ENCODE results near the gene BMAL1.

Gene BMAL1

DNA sequence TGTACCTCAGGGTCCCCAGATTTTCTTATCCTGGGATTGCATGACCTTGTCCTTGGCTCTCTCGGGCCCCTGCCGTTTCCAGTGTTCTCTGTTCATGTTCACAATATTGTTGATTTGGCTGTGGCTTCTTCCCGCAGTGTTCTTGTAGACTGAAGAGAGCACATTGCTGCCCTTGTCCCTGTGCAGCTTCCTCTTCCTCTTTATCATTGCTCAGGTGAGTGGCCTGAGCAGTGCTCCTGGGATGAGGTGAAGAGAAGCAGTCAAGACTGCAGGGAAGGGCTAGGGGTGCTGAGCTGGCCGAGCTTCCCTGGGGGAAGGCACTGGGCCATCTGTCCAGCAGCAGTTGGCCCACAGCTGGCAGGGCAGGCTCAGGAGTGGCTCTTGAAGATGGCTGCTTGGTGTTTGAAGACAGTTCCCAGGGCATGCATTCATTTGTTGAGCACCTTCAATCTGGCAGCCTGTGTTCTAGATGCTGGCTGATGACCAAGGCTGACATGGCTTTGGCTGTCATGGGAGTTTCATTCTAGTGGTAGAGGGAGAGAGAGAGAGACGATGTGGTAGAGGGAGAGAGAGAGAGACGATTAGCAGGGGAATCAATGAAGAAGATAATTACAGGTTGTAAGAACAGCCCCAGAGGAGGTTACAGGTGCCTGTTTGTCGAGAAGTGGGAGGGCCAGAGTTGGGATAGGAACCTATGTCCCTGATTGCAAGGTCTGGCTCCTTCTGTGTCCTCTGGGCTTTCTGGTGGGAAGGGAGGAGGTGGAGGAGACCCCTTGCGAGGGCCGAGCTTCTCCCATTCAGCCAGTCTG lies 17.4 kb downstream of the BMAL1 start:
- H3K4me3 Mint-ChIP-seq, result no peak overlapping the region
- no peaks in the 10 kb centered on the region for H3K27me3 Mint-ChIP-seq
- peak overlapping the region in 1 of 2 donors; percentile 59 for H3K27ac Mint-ChIP-seq
- H3K4me1 Mint-ChIP-seq, result peaks cover 83% of the 10 kb centered on the region
- H3K9me3 Mint-ChIP-seq, result no peaks in the 10 kb centered on the region
- ATAC-seq (no peak), DNase-seq (no peak)

DNA sequence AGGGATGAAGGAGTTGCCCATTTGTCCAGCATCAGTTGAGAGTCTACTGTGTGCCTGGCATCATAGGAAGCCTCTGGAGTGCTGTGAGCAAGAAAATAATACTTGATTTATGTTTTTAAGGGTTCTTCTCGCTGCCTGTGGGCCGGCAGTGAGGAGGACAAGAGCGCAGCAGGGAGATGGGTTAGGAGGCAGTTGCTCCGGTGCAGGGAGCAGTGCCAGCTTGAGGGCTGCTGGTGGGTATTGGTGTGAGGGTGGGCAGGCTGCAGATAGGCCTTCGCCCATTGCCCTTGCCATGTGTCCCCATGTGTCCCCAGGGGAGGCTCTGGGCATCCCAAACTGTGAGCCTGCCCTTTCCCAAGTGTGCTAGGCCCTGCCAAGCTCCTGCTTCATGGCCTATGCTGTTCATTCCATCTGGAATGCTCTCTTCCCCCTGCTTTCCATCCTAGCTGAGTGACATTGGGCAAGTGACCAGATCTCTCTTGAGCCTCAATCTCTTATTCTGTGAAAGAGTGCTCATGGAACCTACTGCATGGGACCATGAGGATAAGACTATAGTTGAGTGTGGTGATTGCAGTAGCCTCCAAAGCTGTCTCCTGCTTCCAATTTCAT lies 19.8 kb downstream of the BMAL1 start:
- ATAC-seq, result no peak
- Mint-ChIP-seq H3K4me1 (peaks cover 69% of the 10 kb centered on the region), H3K9me3 (no peaks in the 10 kb centered on the region), H3K4me3 (peak overlapping the region in 1 of 2 donors; percentile 9), H3K27me3 (no peaks in the 10 kb centered on the region), H3K27ac (peak overlapping the region; percentile 55 to 87)
- no peak for DNase-seq

DNA sequence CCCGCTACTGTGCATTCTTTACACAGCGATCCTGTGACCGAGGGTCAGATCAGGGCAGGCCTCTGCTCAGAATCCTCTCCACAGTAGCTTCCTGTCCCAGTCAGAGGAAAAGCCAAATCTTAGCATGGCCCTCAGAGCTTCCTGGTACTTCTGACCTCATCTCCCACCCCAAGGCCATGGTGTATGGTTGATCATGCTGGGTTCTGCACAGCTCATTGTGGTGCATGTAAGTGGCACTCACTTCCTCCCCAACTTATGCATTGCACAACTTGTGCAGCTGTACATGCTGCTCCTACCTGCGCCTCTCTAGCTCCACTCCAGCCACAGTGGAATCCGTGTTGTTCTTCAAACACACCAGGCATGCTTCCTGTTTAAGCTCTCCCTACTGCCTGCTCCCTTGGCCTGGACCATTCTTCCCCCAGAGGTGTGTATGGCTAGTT lies 20.3 kb downstream of the BMAL1 start:
- ATAC-seq (peak; percentile 96), DNase-seq (peak in 1 of 2 donors; percentile 54)
- Mint-ChIP-seq H3K27me3 (no peaks in the 10 kb centered on the region), H3K4me1 (peaks cover 64% of the 10 kb centered on the region), H3K9me3 (no peaks in the 10 kb centered on the region), H3K27ac (peak overlapping the region in 1 of 2 donors; percentile 87), H3K4me3 (peak overlapping the region in 1 of 2 donors; percentile 9)

DNA sequence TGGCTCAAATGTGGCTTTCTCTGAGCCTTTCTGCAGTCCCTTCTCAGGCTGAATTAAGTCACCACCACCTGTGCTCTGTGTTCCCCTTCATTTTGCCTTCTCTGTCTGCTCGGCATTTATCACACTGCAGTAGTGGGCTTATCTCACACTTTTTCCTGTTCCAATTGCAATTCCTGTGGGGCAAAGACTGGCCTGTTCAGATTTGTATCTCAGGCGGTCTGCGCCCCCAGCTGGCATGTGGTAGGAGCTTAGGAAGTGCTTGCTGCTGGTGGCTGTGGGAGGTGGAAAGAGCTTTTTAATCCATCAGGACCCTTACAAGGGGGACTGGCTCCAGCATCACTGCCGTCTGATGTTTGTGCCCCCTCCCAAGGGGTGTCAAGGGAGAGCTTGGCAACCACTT lies 21.2 kb downstream of the BMAL1 start:
- Mint-ChIP-seq H3K27ac (peak overlapping the region in 1 of 2 donors; percentile 64), H3K4me3 (no peak overlapping the region), H3K4me1 (peaks cover 57% of the 10 kb centered on the region), H3K27me3 (no peaks in the 10 kb centered on the region), H3K9me3 (peaks cover 3 to 4% of the 10 kb centered on the region in 2 donors)
- ATAC-seq (no peak), DNase-seq (no peak)

DNA sequence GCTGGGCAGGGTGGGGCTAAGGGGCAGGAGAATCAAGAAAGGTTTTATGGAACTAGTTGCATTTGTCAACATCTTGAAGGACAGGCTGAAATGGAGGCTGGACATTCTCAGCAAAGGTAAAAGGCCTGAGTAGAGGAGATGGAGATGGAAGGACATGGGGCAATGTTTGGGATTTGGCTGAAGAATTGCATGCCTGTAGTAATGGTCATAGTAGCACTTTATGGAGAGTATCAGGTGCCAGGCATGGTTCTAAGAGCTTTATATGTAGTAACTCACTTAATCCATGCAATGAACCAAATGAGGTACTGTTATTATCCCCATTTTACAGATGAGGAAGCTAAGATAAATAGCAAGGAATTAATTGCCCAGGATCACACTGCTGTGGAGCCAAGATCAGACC lies 23.9 kb downstream of the BMAL1 start:
- DNase-seq (no peak), ATAC-seq (no peak)
- Mint-ChIP-seq H3K4me3 (no peak overlapping the region), H3K4me1 (peaks cover 30% of the 10 kb centered on the region), H3K27ac (no peak overlapping the region), H3K9me3 (peaks cover 6 to 8% of the 10 kb centered on the region in 2 donors), H3K27me3 (no peaks in the 10 kb centered on the region)

DNA sequence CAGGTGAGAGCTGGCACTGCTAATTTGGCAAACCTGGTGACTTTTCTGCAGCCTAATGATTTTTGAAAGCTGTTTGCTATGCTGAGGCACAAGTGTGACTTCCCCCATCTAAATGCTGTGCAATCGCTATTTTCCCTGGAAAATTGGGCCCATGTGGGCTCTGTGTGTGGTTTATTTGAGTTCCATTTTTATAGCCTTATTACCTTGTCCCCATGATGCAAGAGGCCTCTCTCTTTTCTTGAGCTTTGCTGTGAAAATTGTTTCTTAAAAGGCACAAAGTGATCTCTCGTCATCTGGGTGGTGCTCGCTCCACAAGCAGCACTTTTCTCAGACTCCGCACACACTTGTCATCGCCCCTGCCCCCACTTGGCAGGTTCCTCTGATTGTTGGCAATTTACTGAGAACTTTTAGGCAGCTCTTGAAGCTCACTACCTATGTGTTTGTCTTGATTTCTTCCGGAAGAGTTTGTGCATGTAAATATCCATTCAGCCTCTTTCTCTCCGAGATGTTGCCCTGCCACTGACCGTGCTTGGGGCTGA lies 24.9 kb downstream of the BMAL1 start:
- no peak for ATAC-seq

DNA sequence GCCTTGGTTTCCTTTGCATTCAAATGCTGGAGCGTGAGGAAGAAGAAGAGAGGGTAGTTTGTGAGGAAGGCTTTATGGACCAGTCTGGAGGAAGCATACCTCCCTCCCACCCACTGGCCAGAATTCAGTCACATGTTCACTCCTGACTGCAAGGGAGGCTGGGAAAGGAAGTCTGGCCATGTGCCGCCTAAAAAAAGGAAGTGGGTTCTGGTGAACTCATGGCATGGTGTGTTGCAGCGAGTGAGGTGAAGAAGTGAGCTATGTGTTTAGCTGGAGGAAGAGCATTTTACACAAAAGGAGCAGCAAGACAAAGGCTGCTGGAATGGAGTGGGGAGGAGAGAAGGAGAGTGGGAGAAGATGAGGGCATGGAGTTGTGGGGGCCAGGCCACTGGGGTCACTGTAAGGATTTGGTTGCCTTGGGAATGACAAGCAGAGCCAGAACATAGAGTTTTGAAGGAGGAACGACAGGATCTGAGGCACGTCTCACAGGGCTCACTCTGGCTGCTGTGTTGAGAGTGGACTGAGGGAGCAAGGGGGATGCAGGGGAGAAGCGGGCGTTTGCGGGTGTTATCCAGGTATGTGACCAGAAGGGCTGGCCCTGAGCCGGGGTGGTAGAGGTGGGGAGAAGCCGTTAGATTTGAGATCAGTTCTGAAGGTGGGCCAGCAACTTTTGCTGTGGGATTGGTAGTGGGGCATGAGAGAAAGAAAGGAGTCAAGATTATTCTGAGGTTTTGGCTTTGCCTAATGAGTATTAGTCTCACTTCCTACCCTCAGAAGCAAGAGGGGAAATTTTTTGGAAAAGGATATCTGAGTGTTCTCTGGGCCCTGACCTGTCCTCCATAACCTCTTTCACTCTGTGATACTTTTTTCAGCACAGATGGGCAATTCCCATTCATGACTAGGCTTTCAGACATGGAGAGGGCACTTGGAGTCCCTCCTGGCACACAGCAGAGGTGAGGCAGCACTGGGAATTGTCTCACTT lies 26.4 kb downstream of the BMAL1 start:
- Mint-ChIP-seq H3K4me1 (peaks cover 6% of the 10 kb centered on the region), H3K9me3 (peaks cover 6 to 8% of the 10 kb centered on the region in 2 donors), H3K27ac (peak overlapping the region in 1 of 2 donors; percentile 60), H3K27me3 (no peaks in the 10 kb centered on the region), H3K4me3 (peak overlapping the region; percentile 37 to 52)
- ATAC-seq (peak; percentile 46), DNase-seq (no peak)

More for the DNA sequence above, 24.9 kb downstream of the BMAL1 start:
- no peak overlapping the region for H3K27ac Mint-ChIP-seq
- no peak for DNase-seq
- peaks cover 21% of the 10 kb centered on the region for H3K4me1 Mint-ChIP-seq
- H3K27me3 Mint-ChIP-seq, result no peaks in the 10 kb centered on the region
- H3K4me3 Mint-ChIP-seq, result no peak overlapping the region
- H3K9me3 Mint-ChIP-seq, result peaks cover 6 to 8% of the 10 kb centered on the region in 2 donors

DNA sequence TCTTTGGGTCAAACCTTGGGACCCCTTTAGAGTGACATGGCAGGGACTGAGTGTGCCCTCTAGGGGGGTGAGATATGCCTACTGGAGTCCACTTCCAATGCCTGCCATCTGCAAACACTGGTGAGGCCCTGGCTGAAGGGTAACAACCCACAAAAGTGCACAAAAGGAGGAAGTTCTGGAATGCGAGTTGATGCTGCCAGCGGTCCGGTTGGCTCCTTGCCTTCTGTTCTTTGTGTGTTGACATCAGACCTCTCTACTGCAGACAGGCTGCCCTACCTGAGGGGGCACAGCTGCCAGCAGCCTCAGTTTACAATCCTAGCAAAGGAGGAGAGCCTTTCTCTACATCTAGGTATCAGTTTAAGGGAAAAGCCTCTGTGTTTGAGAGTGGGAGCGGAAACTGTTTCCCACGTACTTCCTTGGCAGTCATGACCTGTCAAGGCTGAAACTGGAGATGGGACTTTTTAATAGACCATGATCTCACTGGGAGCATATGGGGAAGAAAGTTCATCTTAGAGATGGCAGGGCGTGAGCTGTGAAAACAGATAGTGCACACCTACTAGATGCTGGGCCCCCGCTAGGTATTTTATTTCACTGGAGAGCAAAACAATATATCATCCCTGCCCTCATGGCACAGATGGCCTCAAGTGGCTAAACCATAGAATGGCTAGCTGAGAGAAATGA lies 27.2 kb downstream of the BMAL1 start:
- Mint-ChIP-seq H3K4me1 (peaks cover under 1% of the 10 kb centered on the region), H3K27me3 (no peaks in the 10 kb centered on the region), H3K9me3 (peaks cover 6 to 8% of the 10 kb centered on the region in 2 donors), H3K4me3 (no peak overlapping the region), H3K27ac (peak overlapping the region in 1 of 2 donors; percentile 61)
- DNase-seq (no peak), ATAC-seq (no peak)

DNA sequence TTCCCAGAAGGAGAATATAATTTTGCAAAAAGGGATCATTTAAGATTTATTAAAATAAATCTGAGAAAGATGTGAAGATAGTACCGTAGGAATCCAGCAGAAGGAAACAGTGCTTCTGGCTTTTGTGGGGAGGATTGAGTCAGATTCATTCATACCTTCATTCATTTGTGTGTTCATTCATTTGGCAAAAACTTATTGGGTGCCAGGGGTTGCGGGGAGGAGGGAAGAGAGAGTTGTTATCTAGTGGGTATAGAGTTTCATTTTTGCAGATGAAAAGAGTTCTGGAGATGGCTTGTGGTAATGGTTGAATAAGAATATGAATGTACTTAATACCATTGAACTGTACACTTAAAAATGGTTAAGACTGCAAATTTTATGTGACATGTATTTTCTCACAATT lies 31.1 kb downstream of the BMAL1 start:
- DNase-seq (no peak), ATAC-seq (peak; percentile 77)
- Mint-ChIP-seq H3K4me3 (no peak overlapping the region), H3K9me3 (peaks cover 3 to 4% of the 10 kb centered on the region in 2 donors), H3K27ac (no peak overlapping the region), H3K27me3 (no peaks in the 10 kb centered on the region), H3K4me1 (peaks cover 27% of the 10 kb centered on the region)

DNA sequence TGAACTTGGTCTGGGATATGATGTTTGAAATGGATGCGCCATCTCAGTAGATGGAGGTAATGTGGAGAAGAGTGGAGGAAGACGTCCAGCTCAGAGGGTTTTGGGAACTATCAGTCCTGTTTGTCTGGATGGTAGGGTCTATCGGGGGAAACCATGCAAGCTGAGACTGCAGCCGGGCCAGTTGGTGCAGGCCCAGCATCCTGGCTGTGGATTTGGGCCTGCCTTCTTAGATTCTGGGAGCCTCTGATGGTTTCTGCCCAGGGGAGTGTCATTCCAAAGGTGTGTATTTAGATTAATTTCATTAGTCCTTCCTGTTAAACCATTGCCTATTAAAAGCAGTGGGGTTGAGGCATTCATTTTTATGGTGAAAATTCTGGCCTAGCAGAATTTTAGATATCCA lies 31.6 kb downstream of the BMAL1 start:
- no peaks in the 10 kb centered on the region for H3K9me3 Mint-ChIP-seq
- H3K27ac Mint-ChIP-seq, result no peak overlapping the region
- H3K27me3 Mint-ChIP-seq, result no peaks in the 10 kb centered on the region
- H3K4me1 Mint-ChIP-seq, result peaks cover 32% of the 10 kb centered on the region
- DNase-seq (no peak), ATAC-seq (no peak)
- H3K4me3 Mint-ChIP-seq, result no peak overlapping the region

DNA sequence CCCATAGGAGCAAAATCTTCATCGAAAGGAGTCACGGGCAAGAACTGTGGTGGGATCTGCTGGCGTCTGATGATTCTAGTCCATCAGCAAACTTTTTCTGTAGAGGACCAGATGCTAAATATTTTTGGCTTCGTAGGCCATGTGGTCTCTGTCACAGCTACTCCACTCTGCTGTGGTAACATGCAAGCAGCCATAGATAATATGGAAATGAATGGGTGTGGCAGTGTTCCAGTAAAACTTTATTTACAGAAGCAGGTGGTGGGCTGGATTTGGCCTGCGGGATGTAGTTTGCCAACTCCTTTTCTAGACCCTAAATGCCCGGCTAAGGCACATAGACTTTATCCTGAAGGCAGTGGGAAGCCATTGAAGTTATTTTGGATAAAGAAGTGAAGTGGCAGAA lies 32.9 kb downstream of the BMAL1 start:
- H3K9me3 Mint-ChIP-seq, result no peaks in the 10 kb centered on the region
- DNase-seq, result no peak
- no peaks in the 10 kb centered on the region for H3K27me3 Mint-ChIP-seq
- no peak for ATAC-seq
- peaks cover 45% of the 10 kb centered on the region for H3K4me1 Mint-ChIP-seq
- H3K27ac Mint-ChIP-seq, result no peak overlapping the region
- H3K4me3 Mint-ChIP-seq, result no peak overlapping the region

DNA sequence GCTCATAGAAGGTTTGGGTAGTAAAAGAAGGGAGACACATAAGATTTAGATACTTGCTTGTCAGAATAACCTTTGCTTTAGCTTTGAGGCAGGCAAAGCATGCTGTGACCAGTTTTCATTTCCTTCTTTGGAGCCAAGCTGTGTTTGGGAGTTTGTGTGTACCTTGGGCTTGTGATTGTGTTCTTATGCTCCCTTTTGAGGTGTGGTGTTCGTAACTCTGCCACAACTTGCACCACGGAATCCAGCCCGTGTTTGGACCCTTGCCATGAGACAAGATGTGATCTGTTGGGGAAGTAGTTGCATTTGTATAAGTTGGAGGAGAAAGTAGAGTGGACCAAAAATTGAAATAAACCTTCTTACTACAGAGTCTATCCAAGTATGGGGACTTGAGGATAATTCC lies 34.0 kb downstream of the BMAL1 start:
- H3K4me3 Mint-ChIP-seq, result no peak overlapping the region
- peaks cover 56% of the 10 kb centered on the region for H3K4me1 Mint-ChIP-seq
- ATAC-seq (no peak), DNase-seq (no peak)
- H3K27me3 Mint-ChIP-seq, result no peaks in the 10 kb centered on the region
- no peaks in the 10 kb centered on the region for H3K9me3 Mint-ChIP-seq
- no peak overlapping the region for H3K27ac Mint-ChIP-seq

DNA sequence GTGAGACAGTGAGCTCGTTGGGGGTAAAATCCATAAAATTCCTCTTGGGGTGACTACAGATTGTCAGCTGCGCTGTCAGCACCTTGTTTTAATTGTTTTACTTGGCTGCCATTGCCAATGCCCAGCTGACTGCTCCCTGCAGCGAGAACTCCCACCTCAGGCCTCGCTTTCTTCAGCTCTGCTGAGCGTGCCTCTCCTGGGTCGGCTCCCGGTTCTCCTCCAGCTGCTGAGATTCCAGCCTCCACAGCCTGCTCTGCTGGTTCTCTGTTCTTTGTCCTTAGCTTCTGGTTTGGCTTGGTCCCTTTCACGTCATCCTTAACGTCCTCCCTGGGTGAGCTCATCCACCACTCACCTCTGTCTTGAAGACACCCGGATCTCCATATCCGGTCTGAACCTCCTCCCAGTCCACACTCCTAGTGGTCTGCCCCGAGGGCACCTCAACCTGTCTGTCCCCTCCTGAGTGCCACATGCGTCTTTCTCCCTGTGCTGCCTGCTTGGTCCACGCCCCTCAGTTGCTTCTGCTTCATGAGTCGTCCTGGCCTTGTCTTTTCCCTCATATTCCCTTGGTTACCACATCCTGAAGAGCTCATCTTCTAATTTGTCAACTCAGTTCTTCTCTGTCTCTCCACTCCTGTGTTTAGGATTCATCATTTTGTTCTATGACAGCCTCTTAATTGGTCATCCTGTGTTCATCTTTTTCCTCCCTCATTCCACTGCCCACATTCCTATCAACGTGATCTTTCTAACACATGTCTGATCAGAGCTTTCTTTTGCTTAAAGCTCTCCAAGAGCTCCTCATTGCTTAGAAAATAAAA lies 35.6 kb downstream of the BMAL1 start:
- Mint-ChIP-seq H3K27ac (no peak overlapping the region), H3K4me3 (no peak overlapping the region), H3K27me3 (no peaks in the 10 kb centered on the region), H3K4me1 (peaks cover 66% of the 10 kb centered on the region), H3K9me3 (no peaks in the 10 kb centered on the region)
- ATAC-seq (no peak), DNase-seq (no peak)

All from stimulated activated naive CD8-positive, alpha-beta T cell treated with anti-CD3 and anti-CD28 coated beads, Interleukin-15, amount 100 ng/mL, for 72 hours (primary cell).